GM12801 (cell line): Measurements from ENCODE around the gene TAS2R41.

Experiments
- CTCF ChIP-seq: IDR thresholded peaks from one replicate; pipeline ENCODE4 v1.5.1; 2011; ENCODE audit warnings: control low read depth; ENCODE audit not compliant: insufficient read length; ENCODE audit errors: extremely low read depth

TAS2R41 gene

GRCh38 chr7:143463957-143464356, 13.7 kb upstream of the TAS2R41 start:
- no peak for TF ChIP-seq CTCF

- TF ChIP-seq CTCF: no peak
Measured at GRCh38 chr7:143467724-143468123, 9.9 kb upstream of the TAS2R41 start.

GRCh38 chr7:143479055-143479766, 1.5 kb downstream of the TAS2R41 start:
- no peak for TF ChIP-seq CTCF

- no peak for TF ChIP-seq CTCF
Measured at GRCh38 chr7:143480501-143480900, 2.8 kb downstream of the TAS2R41 start.

- TF ChIP-seq CTCF: no peak
Measured at GRCh38 chr7:143484119-143484518, 6.4 kb downstream of the TAS2R41 start.

- TF ChIP-seq CTCF: no peak
Measured at GRCh38 chr7:143485094-143485493, 7.4 kb downstream of the TAS2R41 start.

GRCh38 chr7:143485500-143485899, 7.8 kb downstream of the TAS2R41 start:
- no peak for TF ChIP-seq CTCF
